NCI-H2107 treated with DMSO at 0.1 percent for 48 hours (cell line): ENCODE data around the gene ST3GAL6.
"Not testable (repeated sequence)": the region's sequence is repeated elsewhere in the genome, so short reads cannot be mapped to it uniquely, and the experiment has no call there.

Source experiments
- DNase-seq: peaks from one replicate; lab custom pipeline; 2025; ENCODE audit not compliant: unreplicated experiment; lab: John Stamatoyannopoulos, UW

ST3GAL6 gene

DNA sequence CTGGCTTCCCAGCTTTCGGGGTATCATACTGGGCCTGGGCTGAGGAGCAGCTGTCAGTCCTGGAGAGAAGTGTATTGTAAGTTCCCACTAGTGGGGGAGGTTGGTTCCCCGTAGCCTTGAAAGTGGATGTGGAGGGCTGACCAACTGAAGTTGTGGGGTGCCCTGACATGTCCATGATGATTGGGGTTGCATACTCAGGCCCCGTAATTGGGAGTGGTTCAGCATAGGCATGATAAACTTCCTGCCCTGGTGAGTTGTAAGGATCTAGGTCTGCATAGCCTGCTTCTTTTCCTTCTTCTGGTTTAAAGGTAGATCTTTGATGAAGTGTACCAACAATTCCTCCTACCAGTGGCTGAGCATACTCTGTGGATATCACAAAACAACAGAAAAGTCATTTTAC lies 36.3 kb downstream of the ST3GAL6 start:
- no peak for DNase-seq

DNA sequence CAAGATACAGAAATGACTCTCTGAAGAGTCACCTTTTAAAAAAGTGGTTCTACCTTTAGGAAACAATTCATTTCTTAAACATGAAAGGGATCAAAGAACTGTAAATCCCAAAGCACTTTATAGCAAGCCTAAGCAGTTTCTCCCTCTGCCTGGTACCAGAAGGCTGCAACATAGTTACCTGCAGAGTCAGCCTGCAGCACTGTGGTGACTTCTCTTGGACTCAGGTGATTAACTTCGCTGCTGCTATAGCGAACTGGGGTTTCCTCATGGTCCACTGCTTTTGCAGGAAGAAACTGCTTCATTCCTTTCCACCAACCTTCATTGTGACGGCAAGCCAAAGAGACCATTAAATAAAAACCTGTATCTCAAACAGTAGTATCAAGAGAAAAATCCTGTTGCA lies 37.3 kb downstream of the ST3GAL6 start:
- no peak for DNase-seq

DNA sequence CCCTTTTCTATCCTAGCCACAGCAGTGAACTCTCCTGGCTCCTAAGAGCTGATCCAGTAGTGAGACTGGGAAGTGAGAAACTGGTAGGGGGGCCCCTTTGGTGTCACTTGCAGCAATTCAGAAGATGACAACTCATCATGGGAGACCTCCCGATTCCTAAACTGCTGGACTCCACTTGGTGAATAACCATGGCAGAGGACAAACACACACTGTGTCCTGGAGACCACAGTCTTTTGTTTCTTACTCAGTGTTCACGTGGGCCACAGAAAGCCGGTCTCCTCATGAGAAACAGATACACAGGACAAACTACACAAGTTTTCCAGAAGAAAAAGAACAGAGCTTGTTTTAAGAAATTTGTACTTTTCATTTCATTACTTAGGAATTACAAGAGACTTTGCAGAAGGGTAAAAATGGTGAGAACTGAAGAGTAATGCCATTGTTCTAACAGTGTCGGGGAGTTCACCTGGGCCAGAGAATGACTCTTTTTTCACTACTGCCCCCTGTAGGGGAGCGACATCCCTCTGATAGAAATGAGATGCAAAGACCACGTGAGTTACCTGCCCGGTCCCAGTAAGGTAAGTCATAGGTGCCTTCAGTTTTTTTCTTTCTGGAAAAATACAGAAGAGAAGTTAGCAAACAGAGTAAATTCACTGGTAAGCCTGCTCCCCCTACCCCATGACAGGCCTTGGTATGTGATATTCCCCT lies 38.1 kb downstream of the ST3GAL6 start:
- no peak for DNase-seq

DNA sequence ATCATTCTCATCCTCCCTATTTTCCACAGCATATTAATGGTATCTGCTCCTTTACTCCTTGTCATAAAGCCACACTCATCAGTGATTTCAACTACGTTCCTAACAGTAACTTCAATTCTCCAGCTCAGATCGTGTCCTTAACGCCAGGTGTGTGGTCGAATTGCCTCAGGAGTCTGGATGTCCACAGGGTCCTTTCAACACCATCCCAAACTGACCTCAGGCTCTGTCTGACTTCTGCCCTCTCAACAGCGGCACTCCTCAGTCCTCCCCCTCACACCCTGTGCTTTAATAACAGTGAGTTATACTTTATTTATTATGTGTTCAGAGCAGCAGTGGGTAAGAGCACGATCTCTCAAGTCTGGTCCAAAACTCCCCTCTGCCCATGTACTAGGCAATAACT lies 42.4 kb downstream of the ST3GAL6 start:
- DNase-seq = no peak

DNA sequence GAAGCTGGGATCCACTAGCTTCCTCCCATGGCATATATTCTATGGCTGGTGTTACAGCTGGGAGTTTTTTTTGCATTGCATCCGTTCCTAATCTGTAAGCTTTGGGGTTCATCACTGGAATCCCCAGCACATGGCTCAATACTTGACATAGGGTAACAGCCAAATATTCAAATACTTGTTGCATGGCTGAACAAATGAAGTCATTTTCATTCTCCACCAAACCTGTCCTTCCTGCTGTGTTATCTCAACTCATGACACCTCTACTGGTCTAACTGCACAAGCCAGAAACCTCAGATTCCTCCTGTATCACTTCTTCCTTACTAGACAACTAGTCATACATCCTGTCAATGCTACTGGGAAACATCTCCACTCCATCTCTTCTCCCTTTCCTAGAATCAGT lies 43.4 kb downstream of the ST3GAL6 start:
- DNase-seq = no peak

DNA sequence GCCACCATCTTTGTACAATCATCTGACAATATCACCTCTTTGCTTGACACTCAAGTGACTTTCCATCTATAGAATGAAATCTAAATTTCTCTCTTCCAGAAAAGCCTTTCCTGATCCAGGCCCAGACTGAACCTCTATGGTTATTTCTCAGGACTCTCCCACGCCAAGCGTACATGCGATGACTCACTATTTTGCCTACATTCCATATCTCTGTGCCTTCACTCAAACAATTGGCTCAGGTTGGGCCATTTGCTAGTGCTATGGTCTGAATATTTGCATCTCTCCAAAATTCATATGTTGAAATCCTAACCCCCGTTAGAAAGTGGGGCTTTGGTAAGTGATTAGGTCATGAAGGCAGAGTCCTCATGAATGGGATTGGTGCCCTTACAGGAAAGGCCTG lies 43.9 kb downstream of the ST3GAL6 start:
- no peak for DNase-seq

DNA sequence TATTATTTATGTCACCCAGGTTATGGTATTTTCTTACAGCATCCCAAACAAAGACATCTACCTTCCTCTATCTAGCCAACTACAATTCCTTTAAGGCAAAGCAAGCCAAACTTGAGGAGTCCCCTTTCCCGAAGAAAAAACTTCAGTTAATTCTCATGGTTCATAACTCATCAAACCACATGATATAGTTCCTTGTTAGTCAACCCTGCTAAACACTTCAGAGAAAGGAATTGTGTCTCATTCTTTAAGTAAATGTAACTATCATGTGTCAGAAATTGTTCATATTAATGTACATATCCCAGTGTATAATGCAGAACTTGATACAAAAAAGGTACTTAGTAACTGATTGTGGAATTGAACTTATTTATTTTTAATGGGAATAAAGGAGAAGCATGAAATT lies 44.4 kb downstream of the ST3GAL6 start:
- DNase-seq = no peak

DNA sequence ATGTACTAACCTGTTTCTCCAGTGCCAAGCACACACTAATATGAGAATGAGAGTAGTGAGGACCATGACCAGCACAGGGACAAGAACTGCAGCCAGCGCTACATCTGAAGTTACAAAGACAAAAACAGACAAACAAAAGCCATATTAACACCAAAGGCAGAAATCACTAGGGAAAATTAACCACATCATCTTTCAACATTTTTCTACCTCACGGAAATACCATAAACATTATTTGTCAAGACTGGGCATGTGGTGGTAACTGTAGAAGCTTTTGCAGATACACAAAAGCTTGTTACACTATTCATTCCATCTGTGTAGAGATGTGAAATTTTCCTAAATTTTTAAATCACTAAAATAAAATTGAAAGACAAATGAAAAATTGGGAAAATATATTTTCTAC lies 44.9 kb downstream of the ST3GAL6 start:
- no peak for DNase-seq

DNA sequence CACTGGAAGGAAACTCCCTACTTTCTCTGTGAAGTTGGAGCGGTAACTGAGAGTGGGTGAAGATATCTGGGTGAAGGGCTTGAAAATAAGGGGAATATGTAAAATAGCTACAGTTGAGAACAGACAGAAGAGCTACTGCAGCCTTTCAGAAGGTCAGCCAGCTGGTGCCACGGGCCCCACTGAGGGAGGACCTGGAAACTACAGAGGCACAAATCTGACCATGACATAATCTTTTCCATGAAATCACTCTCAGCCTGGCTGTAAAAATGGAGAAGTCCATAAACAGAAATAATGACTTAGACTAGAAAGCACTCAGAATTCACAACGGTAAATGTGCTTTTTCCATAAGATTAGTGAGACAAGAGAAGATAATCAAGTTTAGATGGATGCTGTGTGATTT lies 46.4 kb downstream of the ST3GAL6 start:
- DNase-seq = no peak

DNA sequence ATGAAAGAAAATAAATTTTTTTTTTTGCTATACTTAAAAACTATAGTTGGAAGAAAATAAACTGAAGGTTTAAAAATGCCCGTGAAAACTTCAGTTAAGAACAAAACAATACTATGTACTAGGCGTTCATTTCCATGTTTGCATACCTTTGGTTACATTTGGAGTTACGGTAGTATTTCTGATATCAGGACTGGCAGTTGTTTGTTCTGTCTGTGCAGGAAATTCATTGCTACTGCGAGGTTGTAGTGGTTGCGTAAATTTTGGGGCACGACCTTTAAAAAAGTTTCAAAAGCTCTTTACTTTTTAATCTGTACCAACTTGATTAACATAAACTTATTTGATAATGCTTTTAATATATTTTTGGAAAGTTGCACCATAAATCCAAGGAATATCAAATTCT lies 47.9 kb downstream of the ST3GAL6 start:
- DNase-seq = no peak

DNA sequence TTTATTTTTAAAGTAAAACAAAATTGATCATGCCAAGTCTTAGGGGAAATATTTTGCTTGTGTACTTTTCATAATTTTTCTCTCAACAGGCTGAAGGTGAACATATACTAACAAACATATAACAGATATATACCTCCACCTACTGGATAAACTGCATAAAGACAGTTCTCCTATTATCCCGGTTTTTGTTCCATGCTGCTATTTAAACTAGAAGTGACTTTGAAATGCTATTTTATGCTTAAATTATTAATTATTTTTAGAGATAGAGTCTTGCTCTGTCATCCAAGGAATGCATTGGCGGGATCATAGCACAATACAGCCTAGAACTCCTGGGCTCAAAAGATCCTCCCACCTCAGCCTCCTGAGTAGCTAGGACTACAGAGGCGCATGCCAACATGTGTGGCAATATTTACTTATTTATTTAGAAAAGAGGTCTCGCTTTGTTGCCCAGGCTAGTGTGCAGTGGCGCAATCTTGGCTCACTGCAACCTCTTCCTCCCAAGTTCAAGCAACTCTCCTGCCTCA lies 49.8 kb downstream of the ST3GAL6 start:
- peak; percentile 73 for DNase-seq

DNA sequence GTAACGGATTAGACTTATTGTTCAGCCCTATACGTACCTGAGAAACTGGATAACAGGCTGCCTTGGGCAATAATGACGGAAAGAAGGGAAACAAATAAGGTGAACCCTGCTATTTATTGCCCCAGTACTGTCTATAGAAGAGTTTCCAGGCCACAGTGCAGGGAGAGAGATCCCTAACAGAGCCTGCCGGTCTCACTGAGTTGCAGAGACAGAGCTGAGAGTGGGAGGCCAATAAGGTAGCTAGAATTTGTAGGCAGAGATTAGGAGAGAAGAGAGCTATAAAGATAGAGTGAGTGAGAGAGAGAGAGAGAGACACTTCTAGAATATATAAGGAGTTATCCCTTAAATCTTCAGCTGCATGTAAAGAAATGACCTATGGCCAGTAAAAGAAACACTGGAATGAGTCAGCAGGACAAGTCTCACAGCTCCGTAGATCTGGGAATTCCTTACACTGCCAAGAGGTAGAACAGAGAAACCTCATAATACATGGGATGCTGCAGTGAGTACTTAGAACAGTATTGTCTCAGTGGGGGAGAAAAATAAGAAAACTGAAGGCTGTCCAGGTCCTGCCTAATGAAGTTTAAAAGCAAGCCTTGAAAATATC lies 51.8 kb downstream of the ST3GAL6 start:
- no peak for DNase-seq

DNA sequence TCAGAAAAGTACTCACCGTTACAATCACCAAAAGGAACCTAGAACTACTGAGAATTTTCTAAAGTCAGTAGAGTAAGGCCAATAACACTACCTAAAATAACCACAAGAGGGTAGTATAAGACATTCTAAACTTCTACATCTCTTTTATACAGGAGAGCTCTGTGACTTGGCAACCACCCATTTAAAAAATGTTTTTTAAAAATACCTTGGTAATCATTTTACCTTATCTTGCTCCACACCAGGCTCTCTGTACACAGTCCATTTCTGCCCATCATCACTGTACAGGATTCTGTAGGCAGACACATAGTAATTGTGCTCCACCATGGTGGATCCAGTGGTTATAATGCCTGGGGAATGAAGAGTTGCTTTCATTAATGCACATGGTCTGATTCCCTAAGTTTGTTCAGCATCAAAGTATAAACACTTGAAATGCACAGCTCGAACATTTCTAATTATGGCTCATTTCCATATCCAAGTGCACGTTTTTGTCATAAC lies 54.5 kb downstream of the ST3GAL6 start:
- peak; percentile 62 for DNase-seq

DNA sequence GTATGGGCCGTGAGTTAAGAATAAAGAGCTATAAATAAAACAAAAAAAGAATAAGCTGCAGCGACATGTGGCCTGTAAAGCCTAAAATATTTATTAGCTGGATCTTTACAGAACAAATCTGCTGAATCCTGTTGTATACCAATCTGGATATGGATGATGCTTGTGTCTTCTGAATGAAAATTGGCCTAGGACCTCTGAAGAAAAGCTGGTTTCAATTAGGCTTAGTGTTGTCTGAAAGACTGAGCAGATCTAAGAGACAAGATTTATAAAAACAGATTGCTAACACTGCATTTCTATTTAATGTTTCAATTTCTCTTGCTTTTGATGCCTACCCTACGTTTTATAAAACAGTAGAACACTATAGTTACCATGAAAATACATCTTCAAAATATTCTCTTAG lies 57.9 kb downstream of the ST3GAL6 start:
- DNase-seq = no peak

DNA sequence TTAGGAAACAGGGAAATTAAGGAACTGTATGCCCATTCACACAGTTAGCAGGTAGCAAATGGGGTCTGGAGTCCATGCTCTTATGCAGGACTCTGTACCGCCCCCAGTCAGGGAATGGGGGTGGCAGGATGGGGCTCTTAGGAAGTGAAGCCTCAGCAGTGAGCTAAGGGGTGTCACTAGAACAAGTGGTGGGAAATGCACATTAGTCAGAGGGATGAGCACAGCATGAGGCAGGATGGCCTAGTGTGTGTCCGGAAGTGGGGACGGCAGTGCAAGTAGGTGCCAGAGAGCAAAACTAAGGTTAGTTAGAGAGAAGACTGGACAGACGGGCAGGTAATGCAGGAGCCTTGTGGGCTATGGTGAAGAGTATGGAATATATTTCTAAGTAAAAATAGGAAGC lies 60.7 kb downstream of the ST3GAL6 start:
- DNase-seq = no peak

DNA sequence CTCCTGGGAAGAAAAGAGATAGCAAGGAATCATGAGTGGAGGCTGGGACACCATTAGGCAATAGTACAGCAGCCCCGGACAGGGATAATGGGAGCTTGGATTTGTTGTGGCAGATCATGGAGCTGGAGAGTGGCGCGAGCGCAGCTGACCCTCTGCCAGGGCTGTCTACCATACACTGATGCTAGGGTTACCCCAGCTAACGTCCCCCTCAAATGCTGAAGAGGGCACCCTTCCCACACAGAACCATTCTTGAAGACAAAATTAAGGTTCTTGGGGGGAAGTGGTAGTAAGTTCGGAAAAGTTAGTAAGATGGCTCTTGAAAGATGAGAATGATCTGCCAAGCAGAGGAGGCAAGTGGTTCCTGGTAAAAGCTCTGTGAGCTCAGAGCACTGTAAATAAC lies 61.1 kb downstream of the ST3GAL6 start:
- no peak for DNase-seq

DNA sequence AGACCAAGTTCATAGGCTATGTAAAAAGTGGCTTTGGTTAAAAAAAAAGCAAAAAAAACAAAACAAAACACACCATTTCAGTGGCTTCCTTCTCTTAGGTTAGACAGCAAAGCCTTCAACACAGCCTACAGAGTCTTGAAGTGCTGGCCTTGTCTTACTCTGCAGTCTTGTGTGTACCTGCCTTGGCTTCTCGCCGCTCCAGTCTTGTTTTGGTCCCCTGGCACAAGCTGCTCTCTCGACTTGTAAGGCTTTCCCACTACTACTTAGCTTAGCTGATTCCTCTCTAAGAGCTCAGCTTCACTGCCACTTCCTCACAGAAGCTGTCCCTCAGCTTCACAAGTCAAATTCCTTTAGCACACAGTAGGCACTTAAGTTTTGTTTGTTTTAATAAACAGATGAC lies 63.0 kb downstream of the ST3GAL6 start:
- DNase-seq = no peak

DNA sequence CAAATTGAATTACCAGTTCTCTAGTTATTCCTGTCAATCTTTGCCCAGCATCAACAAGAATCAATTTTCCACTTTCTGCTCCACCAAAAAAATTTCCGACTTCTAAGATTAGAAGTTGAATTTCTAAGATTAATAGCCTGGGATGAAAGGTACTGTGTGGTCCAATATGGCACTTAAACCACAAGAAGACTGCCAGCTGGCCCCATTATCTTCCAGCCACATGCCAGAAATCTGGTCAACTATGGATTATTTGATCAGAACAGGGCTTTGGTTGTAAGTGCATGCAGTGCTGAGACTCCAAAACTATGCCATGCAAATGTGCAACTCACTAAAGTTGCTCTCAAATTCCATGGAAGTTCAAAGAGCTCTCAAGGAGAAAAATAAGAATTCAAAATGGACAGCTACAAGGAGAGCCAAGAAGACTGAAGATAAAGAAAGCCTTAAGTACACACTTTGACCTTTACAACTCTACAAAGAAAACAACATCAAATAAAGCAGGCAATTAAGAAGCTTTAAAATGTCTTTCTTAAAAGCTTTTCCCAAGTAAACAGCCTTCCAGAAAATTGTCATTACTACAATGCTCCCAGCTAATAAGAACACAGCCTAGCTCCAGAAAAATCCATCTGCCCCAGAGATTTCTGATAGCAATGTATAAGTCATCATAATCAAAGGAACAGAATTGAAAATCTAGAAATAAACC lies 64.2 kb downstream of the ST3GAL6 start:
- DNase-seq = no peak

DNA sequence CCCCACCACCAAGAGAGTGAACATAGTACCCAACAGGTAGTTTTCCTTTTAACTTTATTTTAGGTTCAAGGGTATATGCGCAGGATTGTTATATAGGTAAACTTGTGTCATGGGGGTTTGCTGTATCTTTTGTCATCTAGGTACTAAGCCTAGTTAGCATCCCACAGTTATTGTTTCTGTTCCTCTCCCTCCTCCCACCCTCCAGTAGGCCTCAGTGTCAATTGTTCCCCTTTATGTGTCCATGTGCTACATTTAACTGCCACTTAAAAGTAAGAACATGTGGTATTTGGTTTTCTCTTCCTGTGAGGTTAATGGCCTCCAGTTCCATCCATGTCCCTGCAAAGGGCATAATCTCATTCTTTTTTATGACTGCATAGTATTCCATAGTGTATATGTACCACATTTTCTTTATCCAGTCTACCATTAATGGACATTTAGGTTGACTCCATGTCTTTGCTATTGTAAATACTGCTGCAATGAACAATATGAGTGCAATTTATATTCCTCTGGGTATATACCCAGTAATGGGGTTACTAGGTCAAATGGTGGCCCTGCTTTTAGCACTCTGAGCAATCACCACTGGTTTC lies 66.2 kb downstream of the ST3GAL6 start:
- no peak for DNase-seq

DNA sequence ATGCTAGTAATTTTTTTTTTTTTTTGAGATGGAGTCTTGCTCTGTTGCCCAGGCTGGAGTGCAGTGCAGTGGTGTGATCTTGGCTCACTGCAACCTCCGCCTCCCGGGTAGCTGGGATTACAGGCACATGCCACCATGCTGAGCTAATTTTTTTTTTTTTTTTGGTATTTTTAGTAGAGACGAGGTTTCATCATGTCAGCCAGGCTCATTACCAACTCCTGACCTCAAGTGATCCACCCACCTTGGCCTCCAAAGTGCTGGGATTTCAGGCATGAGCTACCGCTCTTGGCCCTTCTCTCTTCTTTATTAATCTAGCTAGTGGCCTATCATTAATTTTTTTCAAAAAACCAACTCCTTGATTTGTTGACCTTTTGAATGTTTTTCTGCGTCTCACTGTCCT lies 67.9 kb downstream of the ST3GAL6 start:
- not testable (repeated sequence) for DNase-seq

DNA sequence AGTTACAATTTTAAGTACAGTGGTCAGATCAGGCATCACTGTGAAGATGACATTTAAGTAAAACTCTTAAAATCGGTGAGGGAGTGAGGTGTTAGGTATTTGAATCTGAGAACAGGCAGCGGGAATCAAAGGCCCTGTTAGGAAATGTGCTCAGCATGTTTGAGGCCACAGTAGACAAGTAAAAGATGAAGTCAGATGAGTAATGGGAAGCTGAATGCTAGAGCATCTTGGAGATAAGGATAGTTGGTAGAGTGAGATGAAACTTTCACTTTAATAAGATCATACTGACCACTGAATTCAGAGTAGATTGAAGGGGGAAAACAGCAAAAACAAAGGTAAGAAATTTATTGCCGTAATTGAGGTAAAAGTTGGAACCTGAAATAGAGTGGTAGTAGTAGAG lies 76.7 kb downstream of the ST3GAL6 start:
- DNase-seq = no peak
